ENCODE results near the gene MGST2.

Gene MGST2

GRCh38 chr4:139745111-139745639 lies 79.6 kb downstream of the MGST2 start:
- no peak for DNase-seq

- no peak for DNase-seq
These were observed 81.0 kb downstream of the MGST2 start for GRCh38 chr4:139746431-139747171.

DNA sequence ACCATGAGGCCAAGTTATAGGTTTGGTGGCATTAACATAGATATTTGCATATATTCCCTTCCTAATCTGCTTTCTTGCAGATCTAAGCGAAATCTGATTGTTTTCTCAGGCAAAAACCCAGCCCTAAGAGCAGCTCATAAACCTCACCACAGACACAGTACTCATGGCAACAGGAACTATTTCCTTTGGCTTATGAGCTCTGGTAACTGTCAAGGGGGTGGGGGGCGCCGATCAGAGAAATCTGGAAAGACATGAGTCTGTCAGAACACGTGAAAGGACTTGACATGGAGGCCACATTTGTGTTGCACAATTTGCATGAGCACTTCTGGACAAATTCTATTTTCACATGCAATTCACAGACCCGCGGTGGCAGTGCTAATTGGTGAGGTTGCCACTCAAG lies 83.7 kb downstream of the MGST2 start:
- DNase-seq = peak; percentile 16

GRCh38 chr4:139749835-139750498 lies 84.3 kb downstream of the MGST2 start:
- no peak for DNase-seq

- no peak for DNase-seq
These were observed 88.1 kb downstream of the MGST2 start for GRCh38 chr4:139753686-139754085.
